HG03571 (cell line): ENCODE results near the gene PRKCA.
A peak's percentile ranks its signal among the peaks of the same experiment; 100 is the strongest.
"Not testable (repeated sequence)": the region's sequence is repeated elsewhere in the genome, so short reads cannot be mapped to it uniquely, and the experiment has no call there.

ENCODE experiments used
- ATAC-seq: cut with Tn5 transposase; IDR thresholded peaks from one replicate; pipeline ENCODE4 v1.9.1; 2021; ENCODE audit not compliant: unreplicated experiment

Gene PRKCA

DNA sequence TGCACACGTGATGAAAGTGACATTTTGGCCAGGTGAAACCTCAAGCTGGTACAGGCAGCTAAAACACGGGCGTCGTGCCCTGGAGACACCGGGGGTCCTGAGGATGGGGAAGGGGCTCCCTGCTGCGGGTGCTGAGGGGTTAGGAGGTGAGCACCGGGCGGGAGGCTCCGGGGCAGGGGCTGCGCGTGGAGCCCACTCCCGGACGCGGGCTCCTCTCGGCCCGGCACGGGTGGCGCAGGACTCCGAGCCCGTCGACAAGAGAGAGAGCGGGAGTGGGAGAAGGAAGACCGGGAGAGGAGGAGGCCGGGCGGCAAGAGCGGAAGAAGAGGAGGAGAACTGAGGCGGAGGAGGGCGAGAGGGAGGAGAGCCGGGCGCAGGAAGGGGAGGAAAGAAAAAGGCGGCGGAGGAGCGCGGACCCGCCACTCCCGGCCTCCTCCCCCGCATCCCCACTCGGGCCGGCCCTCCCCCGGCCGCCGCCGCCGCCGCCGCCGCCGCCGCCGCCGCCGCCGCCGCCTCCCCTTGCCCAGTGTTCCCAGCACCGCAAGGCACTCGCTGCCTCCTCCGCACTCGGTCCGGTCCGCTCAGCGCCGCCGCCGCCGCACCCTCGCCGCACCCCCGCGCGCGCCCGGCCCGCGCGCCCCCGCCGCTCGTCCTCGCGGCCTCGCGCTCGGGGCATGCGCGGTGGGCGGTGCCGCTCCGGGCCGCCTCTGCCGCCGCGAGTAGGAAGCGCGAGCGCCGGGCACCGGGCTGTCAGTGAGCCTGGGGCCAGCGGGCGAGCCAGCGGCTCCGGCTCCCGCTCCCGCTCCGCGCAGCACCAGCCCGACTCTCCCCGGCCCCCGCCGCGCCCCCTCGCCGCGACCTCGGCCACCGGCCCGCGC lies at the start of gene PRKCA:
Gene PRKCA (plus strand): TSS at position 750 of the 878 bp plus-strand sequence.
- peak; percentile 78 for ATAC-seq

DNA sequence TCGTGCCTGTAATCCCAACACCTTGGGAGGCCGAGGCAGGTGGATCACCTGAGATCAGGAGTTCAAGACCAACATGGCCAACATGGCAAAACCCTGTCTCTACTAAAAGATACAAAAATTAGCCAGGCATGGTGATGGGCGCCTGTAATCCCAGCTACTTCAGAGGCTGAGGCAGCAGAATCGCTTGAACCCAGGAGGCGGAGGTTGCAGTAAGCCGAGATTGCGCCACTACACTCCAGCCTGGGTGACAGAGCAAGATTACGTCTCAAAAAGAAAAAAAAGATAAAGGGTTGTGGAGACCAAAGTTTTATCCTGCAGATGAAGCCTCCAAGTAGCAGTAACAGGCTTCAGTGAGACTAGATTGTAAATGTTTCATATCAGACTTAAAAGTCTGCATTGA lies 49.0 kb upstream of the PRKCA start:
- not testable (repeated sequence) for ATAC-seq

DNA sequence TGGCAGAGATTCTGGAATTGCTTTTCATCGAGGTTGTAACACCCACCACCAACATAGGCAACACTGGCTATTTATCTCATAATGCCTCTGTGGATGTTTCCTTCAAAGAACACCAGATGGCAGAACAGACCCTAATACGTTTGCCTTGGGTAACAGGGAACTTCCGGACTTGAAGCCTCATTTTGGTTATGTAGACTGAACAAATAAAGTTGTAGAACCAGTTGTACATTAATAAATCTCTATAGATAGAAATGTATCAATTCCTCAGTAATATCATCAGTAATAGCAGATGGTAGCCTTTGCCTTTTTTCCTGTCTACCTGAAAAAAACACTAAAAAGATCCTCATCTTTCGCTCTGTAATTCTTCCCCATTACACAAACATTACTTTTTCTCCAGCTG lies 47.3 kb upstream of the PRKCA start:
- no peak for ATAC-seq

DNA sequence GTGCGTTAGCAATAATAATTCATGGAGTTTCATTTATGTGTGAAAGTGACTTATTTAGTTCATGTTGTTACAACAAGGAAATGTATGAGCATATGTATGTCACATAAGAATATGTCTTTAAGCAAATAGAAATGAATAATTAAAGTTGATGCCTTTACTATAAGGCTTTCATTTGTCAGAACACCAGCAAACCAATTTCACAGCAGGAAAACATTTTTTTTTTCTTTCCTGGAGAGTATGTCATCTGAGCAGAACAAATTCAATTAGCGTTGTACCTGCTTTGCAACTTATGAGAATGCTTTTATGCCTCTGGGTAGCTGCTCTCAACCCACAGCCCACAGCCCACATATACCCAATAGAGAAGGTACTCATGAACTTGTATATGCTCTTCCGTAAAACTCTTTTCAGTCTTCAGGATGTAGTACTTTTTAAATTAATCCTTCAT lies 46.9 kb upstream of the PRKCA start:
- ATAC-seq: no peak

DNA sequence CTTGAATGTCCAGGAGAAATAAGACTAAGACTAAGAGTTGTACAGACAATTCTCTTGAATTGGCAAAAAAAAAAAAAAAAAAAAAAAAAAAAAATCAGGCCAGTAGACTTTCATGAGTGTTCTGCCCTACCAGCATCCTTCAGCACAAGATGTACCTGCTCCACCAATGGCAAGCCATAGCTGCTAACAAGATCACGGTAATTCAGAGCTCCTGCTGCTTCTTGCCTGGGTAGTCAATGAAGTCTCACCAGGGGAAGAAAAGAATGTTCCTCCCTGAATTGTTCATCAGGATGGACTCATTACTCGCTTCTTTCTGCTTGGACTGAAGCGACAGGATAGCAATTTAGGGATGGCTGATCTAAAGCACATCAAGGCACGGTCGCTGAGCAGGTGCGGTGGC lies 42.1 kb upstream of the PRKCA start:
- ATAC-seq: no peak

- no peak for ATAC-seq
Observed at GRCh38 chr17:66260688-66261087, 41.7 kb upstream of the PRKCA start.

GRCh38 chr17:66262767-66263166 lies 39.6 kb upstream of the PRKCA start:
- no peak for ATAC-seq

DNA sequence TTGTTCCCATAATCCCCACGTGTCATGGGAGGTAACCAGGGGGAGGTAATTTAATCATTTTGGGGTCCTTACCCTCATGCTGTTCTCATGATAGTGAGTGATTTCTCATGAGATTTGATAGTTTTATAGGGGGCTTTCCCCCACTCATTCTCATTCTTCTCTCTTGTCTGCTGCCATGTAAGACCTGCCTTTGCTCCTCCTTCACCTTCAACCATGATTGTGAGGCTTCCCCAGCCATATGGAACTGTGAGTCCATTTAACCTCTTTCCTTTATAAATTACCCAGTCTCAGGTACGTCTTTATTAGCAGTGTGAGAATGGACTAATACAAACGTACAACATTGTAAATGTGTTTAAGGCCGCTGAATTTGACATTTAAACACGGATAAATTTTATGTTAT lies 37.7 kb upstream of the PRKCA start:
- no peak for ATAC-seq

- ATAC-seq: no peak
Observed at GRCh38 chr17:66268247-66268927, 34.0 kb upstream of the PRKCA start.

- no peak for ATAC-seq
Observed at GRCh38 chr17:66270106-66270505, 32.3 kb upstream of the PRKCA start.

GRCh38 chr17:66271512-66271911 lies 30.9 kb upstream of the PRKCA start:
- ATAC-seq: no peak

DNA sequence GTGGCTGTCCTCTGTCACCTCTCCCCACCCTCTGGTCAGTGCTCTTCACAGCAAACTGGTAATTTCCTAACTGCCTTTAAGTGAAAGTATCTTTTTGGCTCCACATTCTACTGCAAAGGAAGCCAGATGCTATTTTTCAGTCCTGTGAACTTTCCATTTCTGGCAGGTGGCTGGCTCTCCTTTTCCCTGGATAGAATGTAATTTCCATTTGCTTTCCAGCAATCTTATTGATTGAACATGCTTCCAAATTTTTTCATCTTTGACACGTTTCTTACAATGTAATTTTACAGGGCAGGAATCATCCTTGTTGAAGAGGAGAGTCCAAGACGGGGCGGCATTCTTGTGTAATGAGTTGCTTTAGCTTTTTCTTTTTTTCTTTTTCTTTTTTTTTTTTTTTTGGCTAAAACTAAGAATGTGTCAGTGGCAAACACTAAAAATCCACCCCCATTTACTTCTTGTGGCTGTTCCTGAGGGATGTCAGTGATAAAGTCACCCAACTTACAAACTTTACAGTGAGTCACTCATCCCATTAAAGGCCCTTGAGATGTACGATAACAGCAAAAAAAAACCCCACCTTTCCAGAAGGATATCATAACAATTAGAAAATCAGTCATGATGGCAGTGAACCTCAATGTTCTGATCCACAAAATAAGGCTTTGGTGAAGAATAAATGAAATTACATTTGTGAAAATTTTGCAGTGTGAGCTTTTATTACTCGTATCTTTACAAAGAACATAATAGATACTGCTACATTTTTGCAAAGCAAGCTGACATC lies 29.4 kb upstream of the PRKCA start:
- no peak for ATAC-seq

GRCh38 chr17:66273586-66273848 lies 28.9 kb upstream of the PRKCA start:
- no peak for ATAC-seq

DNA sequence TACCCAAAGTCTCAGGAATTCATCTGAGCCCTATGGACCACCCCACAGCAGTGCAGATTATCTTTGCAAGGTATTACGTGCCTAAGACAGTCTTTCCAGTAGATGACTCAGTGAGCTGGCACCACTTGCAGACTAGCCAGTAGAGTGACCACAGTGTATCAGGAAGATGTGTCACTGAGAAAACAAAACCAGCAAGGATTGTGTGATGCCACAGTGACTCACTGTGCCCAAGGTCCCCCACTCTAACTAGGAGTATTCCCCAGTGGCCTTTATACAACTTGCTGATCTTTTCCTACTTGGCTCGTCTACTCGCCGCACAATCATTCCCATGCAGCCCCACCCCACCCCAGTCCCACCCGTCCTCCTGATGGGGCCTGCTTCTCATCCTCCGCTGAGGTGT lies 26.8 kb upstream of the PRKCA start:
- ATAC-seq: no peak

- ATAC-seq: no peak
Observed at GRCh38 chr17:66276328-66276937, 26.0 kb upstream of the PRKCA start.

DNA sequence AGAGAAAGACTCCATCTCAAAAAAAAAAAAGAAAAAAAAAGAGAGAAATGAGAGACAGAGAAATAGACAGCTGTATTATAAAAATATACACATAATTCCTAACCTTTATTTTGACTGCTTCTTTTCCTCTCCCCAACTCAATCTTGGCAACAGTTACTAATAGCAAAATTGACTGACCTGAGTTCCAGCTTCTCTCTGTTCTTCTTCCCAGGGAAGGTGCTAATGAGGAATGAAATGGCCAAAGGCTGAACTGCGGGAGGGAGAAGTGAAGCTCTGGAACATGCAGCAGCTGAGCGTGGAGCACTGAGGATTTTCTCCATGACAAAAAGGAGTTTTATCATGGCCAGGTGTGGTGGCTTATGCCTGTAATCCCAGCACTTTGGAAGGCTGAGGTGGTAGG lies 25.2 kb upstream of the PRKCA start:
- ATAC-seq: no peak

- ATAC-seq: no peak
Observed at GRCh38 chr17:66281661-66282369, 20.6 kb upstream of the PRKCA start.

DNA sequence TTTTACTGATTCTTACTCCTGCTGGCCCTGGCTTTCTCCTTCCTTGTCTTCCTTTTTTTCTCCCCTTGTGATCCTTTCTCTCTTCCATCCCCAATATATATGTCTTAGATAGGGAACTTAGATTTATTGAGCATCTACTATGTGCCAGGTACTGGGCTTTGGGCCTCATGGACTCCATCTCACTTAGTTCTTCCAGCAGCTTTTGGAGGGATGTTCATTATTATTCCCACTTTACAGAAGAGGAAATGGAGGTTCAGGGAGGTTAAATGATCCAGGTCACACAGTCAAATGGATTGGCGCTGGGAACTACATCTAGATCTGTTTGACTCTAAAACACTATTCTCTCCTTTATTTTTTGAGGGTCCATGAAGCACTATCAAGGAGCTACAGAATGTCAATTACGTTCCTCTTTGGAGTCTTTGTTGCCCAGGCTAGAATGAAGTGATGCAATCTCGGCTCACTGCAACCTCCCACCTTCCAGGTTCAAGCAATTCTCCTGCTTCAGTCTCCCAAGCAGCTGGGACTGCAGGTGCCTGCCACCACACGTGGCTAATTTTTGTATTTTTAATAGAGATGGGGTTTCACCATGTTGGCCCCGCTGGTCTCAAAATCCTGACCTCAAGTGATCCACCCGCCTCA lies 19.0 kb upstream of the PRKCA start:
- no peak for ATAC-seq

- no peak for ATAC-seq
Observed at GRCh38 chr17:66283971-66284370, 18.4 kb upstream of the PRKCA start.

GRCh38 chr17:66285149-66285548 lies 17.3 kb upstream of the PRKCA start:
- ATAC-seq: no peak
